K562 (cell line): Measurements from ENCODE around the gene COPA. TPM values are rescaled to one million over a fixed set of nuclear protein-coding genes. Genes with fewer than 3 reads are reported as not detected.
A peak's percentile ranks its signal among the peaks of the same experiment; 100 is the strongest.

ENCODE experiments used
- ATAC-seq: fragments of 200-7000 bp; cut with Tn5 transposase; 3 replicates; pipeline ENCODE4 v1.9.1; 2020; ENCODE audit warnings: moderate library complexity
- BruUV-seq: library from RNA; stranded (reverse); fragments of 400-500 nt; replicated peaks from 2 replicates; lab custom pipeline; 2021; lab: Mats Ljungman, UMichigan
- CTCF ChIA-PET: fragments of 300-600 bp; formaldehyde crosslinking; extraction: SDS; loops from one replicate; lab custom pipeline; 2021; ENCODE audit warnings: low intra/inter-chr PET ratio; lab: Yijun Ruan, JAX
- POLR2A ChIA-PET: fragments of 300-600, 350-650 bp; sonication (Branson Sonifier 250); formaldehyde crosslinking; extraction: SDS; loops from one replicate; lab custom pipeline; 2021; ENCODE audit warnings: antibody characterized with exemption, inconsistent platforms; lab: Yijun Ruan, JAX
- DNase-seq, 4 experiments: peaks; one replicate each; pipeline versions ENCODE4 v3.0.0 to v3.0.0-alpha.2; 2011 to 2018; ENCODE audit warnings: low spot score in 3 of 4, mixed read lengths in 3 of 4; ENCODE audit errors: extremely low read depth in 1 of 4
- FAIRE-seq: peaks from 2 replicates; lab custom pipeline; 2011; peaks lifted over from hg19 to GRCh38; lab: Jason Lieb, UNC
- H2AFZ ChIP-seq: 2 replicates; pipeline ENCODE4 v1.6.0; 2011; ENCODE audit warnings: low read depth, low read length, control low read depth, inconsistent platforms
- H3K27ac ChIP-seq: fragments of 200-600 bp; 3 replicates; pipeline ENCODE4 v1.8.0; 2011; ENCODE audit warnings: low read depth, mild to moderate bottlenecking, control low read depth, inconsistent platforms, low read length, moderate library complexity, mixed read lengths; ENCODE audit errors: extremely low read depth
- H3K27me3 ChIP-seq, 2 experiments: fragments of 300-600 bp in 1 of 2; 2 replicates in 1 of 2; 3 replicates in 1 of 2; pipeline versions ENCODE4 v1.6.0 to v1.8.0; 2011; ENCODE audit warnings: inconsistent platforms in 2 of 2, low read length in 2 of 2, mild to moderate bottlenecking in 1 of 2, mixed read lengths in 1 of 2, moderate library complexity in 1 of 2; ENCODE audit not compliant: control insufficient read depth in 2 of 2, insufficient read depth in 2 of 2
- H3K36me3 ChIP-seq: fragments of 300-600 bp; 3 replicates; pipeline ENCODE4 v1.8.0; 2011; ENCODE audit warnings: mild to moderate bottlenecking, low read length, inconsistent platforms; ENCODE audit not compliant: control insufficient read depth, insufficient read depth
- H3K4me1 ChIP-seq, 2 experiments: fragments of 200-600 bp in 1 of 2; replicated peaks in 1 of 2; 2 replicates in 1 of 2; 3 replicates in 1 of 2; pipeline versions ENCODE4 v1.5.1 to v1.8.0; 2011; ENCODE audit warnings: inconsistent platforms in 2 of 2, low read length in 2 of 2, mild to moderate bottlenecking in 1 of 2, mixed read lengths in 1 of 2, moderate library complexity in 1 of 2; ENCODE audit not compliant: control insufficient read depth in 2 of 2, insufficient read depth in 2 of 2
- H3K4me2 ChIP-seq: 2 replicates; pipeline ENCODE4 v1.6.1; 2011; ENCODE audit warnings: low read length, control low read depth, inconsistent platforms, mixed read lengths; ENCODE audit not compliant: insufficient read depth
- H3K4me3 ChIP-seq: fragments of 200-600 bp; sonication (generic), shearing (Covaris generic); 2 replicates; pipeline ENCODE4 v1.5.1; 2016; ENCODE audit warnings: control low read depth, inconsistent platforms
- H3K79me2 ChIP-seq: fragments of 200-600 bp; 3 replicates; pipeline ENCODE4 v1.8.0; 2011; ENCODE audit warnings: low read length, inconsistent platforms; ENCODE audit not compliant: control insufficient read depth, insufficient read depth
- H3K9ac ChIP-seq, 2 experiments: 2 replicates each; pipeline versions ENCODE4 v1.6.0 to v1.6.1; 2011; ENCODE audit warnings: low read depth in 2 of 2, low read length in 2 of 2, control low read depth in 1 of 2, inconsistent platforms in 1 of 2, mild to moderate bottlenecking in 1 of 2, mixed read lengths in 1 of 2; ENCODE audit not compliant: insufficient read depth in 1 of 2
- H3K9me1 ChIP-seq: one replicate; pipeline ENCODE4 v1.6.0; 2011; ENCODE audit warnings: inconsistent platforms, mild to moderate bottlenecking, low read length, moderate library complexity; ENCODE audit not compliant: control insufficient read depth, insufficient read depth
- H3K9me3 ChIP-seq: replicated peaks from 2 replicates; pipeline ENCODE4 v1.5.1; 2011; ENCODE audit warnings: low read depth, low read length, inconsistent platforms; ENCODE audit not compliant: control insufficient read depth, insufficient read depth
- H4K20me1 ChIP-seq: replicated peaks from 2 replicates; pipeline ENCODE4 v1.6.1; 2011; ENCODE audit warnings: low read length, inconsistent platforms, mixed read lengths; ENCODE audit not compliant: control insufficient read depth, insufficient read depth
- FOXK1 ChIP-seq: sonication (generic); formaldehyde crosslinking; IDR thresholded peaks from 2 replicates; pipeline ENCODE4 v1.8.0; 2022; ENCODE audit warnings: missing genetic modification reagents, mild to moderate bottlenecking, borderline replicate concordance
- L3MBTL2 ChIP-seq: fragments of 450-650 bp; IDR thresholded peaks from 2 replicates; pipeline ENCODE4 v1.6.1; 2016; ENCODE audit warnings: mild to moderate bottlenecking, moderate library complexity
- SMARCE1 ChIP-seq: fragments of 450-650 bp; IDR thresholded peaks from 2 replicates; pipeline ENCODE4 v1.7.1; 2016; ENCODE audit warnings: mild to moderate bottlenecking
- WGBS: fragments of 100-300 bp; shearing (Covaris generic); methylation state at CpG from one replicate; pipeline ENCODE4 v1.1.6; 2016; ENCODE audit warnings: low coverage, mixed read lengths; ENCODE audit not compliant: insufficient coverage; ENCODE audit errors: missing lambda C conversion rate; 5-methylcytosine and 5-hydroxymethylcytosine counted together
- in situ Hi-C: fragments of 300-500 bp; cut with MboI; formaldehyde crosslinking; loops from 4 replicates; pipeline ENCODE4 v1.15.0; 2018; ENCODE audit warnings: inconsistent platforms, mixed read lengths
- intact Hi-C: fragments of 100-400 bp; cut with micrococcal nuclease; formaldehyde crosslinking; loops from 2 replicates; pipeline ENCODE4 v1.14.2; 2022
- polyA plus RNA-seq, 8 experiments: library from polyadenylated mRNA; depleted of rRNA in 4 of 8; stranded (reverse) in 5 of 8; unstranded in 3 of 8; fragments of >200 nt; fragmentation: Nextera tagmentation in 2 of 8; fragmentation: Illumina TruSeq in 1 of 8; extraction: Ambion mirVana in 2 of 8; extraction: Trizol in 1 of 8; gene quantifications; 2 replicates each; pipeline versions ENCODE4 v1.2.1 to v1.2.3, GENCODE V29; 2011 to 2014; ENCODE audit warnings: inconsistent platforms in 1 of 8, missing spikeins in 1 of 8
- total RNA-seq, 7 experiments: library from RNA; depleted of rRNA in 6 of 7; stranded (reverse); fragments of >200 nt in 6 of 7; fragmentation: Illumina TruSeq in 2 of 7; extraction: Trizol in 2 of 7; gene quantifications; 2 replicates each; pipeline versions ENCODE4 v1.2.1 to v1.2.3, GENCODE V29; 2011 to 2021; ENCODE audit warnings: low replicate concordance in 1 of 7
- TF ChIP-seq, protein P1 (sequence below): fragments of 250-450 bp; sonication (Bioruptor Pico); IDR thresholded peaks from 2 replicates; pipeline ENCODE4 v1.9.0; 2021; ENCODE audit warnings: mild to moderate bottlenecking
- TF ChIP-seq, protein P2 (sequence below): fragments of 450-650 bp; formaldehyde crosslinking; IDR thresholded peaks from 2 replicates; pipeline ENCODE4 v1.4.0; 2020; ENCODE audit warnings: mild to moderate bottlenecking, moderate library complexity
- TF ChIP-seq, protein P3 (sequence below), 2 experiments: fragments of 450-650 bp in 1 of 2; IDR thresholded peaks; 2 replicates each; pipeline ENCODE4 v1.6.1; 2011 to 2017; ENCODE audit warnings: low read depth in 2 of 2, antibody characterized with exemption in 1 of 2, borderline replicate concordance in 1 of 2, low read length in 1 of 2, mild to moderate bottlenecking in 1 of 2, mixed read lengths in 1 of 2; ENCODE audit not compliant: control insufficient read depth in 1 of 2

Gene COPA
- total and polyA plus RNA-seq, 9 of the 15 experiments (the other 6 are each of a cell fraction or from before 2014, with no cell fraction given), result 49.8 to 222 (median 110) TPM

DNA sequence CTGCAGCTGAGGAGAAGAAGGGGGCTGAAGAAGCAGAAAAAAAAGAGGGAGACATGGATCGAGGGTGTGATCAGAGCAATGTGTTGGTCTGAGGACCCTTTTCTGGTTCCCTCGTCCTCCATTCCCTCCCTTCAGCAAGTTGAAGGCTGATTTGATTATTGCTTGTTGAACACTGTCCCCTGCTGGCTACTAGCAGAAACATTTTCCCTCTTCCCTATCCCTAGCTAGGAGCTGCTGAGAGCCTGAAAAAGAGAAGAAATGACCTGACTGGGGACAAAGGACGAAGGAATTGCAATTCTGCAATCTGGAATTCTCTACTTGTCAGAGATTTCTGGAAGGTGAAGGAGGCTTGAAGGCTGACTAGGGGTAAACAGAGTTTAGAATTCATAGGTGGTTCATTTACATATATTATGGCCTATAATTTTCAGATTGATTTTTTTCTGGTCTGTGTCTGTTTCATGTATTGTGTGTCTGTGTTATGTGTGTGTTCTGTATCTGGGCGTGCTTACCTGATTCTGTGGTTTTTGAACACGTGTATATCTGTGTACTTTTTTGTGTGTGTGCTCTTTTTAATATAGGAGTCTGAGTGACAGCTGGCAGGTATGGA is 33.6 kb upstream of the COPA start (continued):
- TF ChIP-seq, protein P1, sequence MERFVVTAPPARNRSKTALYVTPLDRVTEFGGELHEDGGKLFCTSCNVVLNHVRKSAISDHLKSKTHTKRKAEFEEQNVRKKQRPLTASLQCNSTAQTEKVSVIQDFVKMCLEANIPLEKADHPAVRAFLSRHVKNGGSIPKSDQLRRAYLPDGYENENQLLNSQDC (CRISPR knock-in tag), result 0 out of 2 replicates have a peak, but pooled peaks have one; percentile 35
- TF ChIP-seq, protein P2, sequence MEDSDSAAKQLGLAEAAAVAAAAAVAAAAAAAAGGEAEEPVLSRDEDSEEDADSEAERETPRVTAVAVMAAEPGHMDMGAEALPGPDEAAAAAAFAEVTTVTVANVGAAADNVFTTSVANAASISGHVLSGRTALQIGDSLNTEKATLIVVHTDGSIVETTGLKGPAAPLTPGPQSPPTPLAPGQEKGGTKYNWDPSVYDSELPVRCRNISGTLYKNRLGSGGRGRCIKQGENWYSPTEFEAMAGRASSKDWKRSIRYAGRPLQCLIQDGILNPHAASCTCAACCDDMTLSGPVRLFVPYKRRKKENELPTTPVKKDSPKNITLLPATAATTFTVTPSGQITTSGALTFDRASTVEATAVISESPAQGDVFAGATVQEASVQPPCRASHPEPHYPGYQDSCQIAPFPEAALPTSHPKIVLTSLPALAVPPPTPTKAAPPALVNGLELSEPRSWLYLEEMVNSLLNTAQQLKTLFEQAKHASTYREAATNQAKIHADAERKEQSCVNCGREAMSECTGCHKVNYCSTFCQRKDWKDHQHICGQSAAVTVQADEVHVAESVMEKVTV, result peak; percentile 96

DNA sequence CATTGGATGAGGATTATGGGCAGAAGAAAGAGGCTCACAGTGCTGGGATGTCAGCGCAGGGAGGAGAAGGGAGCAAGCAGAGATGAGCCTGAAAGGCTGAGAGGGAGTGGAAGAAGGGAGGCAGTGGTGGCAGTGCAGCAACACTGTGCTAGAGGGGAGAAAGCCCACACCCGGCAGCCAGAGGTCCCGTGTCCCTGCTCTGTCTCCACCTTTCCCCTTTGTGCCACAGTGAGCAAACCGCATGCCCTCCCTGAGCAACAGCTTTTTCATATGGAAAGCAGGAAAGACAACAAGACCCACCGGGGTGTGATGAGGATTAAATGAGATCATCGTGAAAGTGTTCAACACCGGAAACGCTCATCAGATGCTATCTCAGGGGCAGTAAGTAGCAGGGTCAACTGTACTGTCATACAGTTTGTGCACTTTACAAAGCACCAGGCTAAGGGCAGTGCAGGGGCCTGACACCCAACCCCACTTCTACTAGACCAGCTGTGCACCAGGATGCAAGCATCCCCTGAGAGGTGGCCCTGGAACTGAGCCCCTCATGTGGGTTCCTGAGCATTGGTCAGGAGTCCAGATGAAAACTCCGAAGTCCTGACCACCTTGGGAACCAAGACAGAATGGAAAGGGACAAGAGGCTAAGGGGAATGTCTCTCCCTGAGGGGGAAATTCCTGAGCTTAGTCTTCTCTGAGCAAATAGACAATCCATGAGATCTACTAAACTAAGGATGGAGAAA is 32.9 kb upstream of the COPA start:
- Histone ChIP-seq H3K27ac (peak overlapping the region; percentile 72; the same call in 2 of the 3 replicates), H3K4me1 (peaks cover 17 to 22% of the 10 kb centered on the region in 2 experiments), H3K9me1 (no peaks in the 10 kb centered on the region), H2AFZ (peak overlapping the region; percentile 67), H3K27me3 (no peaks in the 10 kb centered on the region; a peak in 1 of 5 replicates), H3K4me3 (no peak overlapping the region), H3K79me2 (no peaks in the 10 kb centered on the region), H4K20me1 (no peaks in the 10 kb centered on the region), H3K36me3 (no peaks in the 10 kb centered on the region), H3K9ac (peak overlapping the region; percentile 33 to 43; a peak in 2 of 4 replicates), H3K4me2 (peak overlapping the region; percentile 35), H3K9me3 (no peaks in the 10 kb centered on the region)
- ATAC-seq, result peak; percentile 62
- DNase-seq, result peak in 3 of 4 experiments; percentile 38 to 45 (median 39)
- in situ Hi-C loops, result loop anchor here (10.0 kb wide), 1 partner anchor 271 kb away; no protein-coding TSS in a partner anchor
- ChIA-PET CTCF (interaction anchor here (0.5 to 1.7 kb wide), 7 partner anchors 179 to 614 kb away, joined by 3 to 11 read pairs (median 4); no protein-coding TSS in a partner anchor), POLR2A (interaction anchor here (0.6 to 5.7 kb wide), 14 partner anchors 8 to 349 kb away, joined by 3 to 37 read pairs (median 4); partner anchors contain the start of gene NHLH1)
- no peak for FAIRE-seq
- intact Hi-C loops, result loop anchor here (1.0 to 5.0 kb wide), 9 partner anchors 13 to 291 kb away; partner anchors contain the start of genes DCAF8 and PEX19
- WGBS, result 6% methylated on average over 8 of the region's 9 CpGs
- BruUV-seq, result no TSS peak
- TF ChIP-seq L3MBTL2, result peak; percentile 31; the same call in 1 of the 2 replicates
- TF ChIP-seq SMARCE1, result 0 out of 2 replicates have a peak, but pooled peaks have one; percentile 29
- no peak for TF ChIP-seq FOXK1 (CRISPR knock-in tag)
- TF ChIP-seq, protein P3, sequence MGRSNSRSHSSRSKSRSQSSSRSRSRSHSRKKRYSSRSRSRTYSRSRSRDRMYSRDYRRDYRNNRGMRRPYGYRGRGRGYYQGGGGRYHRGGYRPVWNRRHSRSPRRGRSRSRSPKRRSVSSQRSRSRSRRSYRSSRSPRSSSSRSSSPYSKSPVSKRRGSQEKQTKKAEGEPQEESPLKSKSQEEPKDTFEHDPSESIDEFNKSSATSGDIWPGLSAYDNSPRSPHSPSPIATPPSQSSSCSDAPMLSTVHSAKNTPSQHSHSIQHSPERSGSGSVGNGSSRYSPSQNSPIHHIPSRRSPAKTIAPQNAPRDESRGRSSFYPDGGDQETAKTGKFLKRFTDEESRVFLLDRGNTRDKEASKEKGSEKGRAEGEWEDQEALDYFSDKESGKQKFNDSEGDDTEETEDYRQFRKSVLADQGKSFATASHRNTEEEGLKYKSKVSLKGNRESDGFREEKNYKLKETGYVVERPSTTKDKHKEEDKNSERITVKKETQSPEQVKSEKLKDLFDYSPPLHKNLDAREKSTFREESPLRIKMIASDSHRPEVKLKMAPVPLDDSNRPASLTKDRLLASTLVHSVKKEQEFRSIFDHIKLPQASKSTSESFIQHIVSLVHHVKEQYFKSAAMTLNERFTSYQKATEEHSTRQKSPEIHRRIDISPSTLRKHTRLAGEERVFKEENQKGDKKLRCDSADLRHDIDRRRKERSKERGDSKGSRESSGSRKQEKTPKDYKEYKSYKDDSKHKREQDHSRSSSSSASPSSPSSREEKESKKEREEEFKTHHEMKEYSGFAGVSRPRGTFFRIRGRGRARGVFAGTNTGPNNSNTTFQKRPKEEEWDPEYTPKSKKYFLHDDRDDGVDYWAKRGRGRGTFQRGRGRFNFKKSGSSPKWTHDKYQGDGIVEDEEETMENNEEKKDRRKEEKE (IDR thresholded peaks at IDR 0.05; ENCODE audit: borderline replicate concordance in 1 of 2, control insufficient read depth in 1 of 2, low read depth in 2 of 2, low read length in 1 of 2), result no peak
